HCT116 (cell line): ENCODE data around the gene PPP2R5C. TPM values are rescaled to one million over a fixed set of nuclear protein-coding genes. Genes with fewer than 3 reads are reported as not detected.

ENCODE experiments used
- ATAC-seq: fragments of 200-7000 bp; cut with Tn5 transposase; 2 replicates; pipeline ENCODE4 v1.9.1; 2020; ENCODE audit warnings: mild to moderate bottlenecking, moderate library complexity
- BruUV-seq: library from RNA; stranded (reverse); fragments of 400-500 nt; replicated peaks from 2 replicates; lab custom pipeline; 2021; lab: Mats Ljungman, UMichigan
- CTCF ChIA-PET: fragments of 300-600 bp; sonication (Branson Sonifier 250); formaldehyde crosslinking; loops from one replicate; lab custom pipeline; 2021; ENCODE audit warnings: antibody characterized with exemption; lab: Charles Lee
- POLR2A ChIA-PET: fragments of 300-600, 350-600 bp; sonication (Branson Sonifier 250); formaldehyde crosslinking; loops from one replicate; lab custom pipeline; 2021; ENCODE audit warnings: antibody characterized with exemption; lab: Charles Lee
- RAD21 ChIA-PET, 2 experiments: fragments of 300-600 bp; sonication (Branson Sonifier 250); formaldehyde crosslinking; loops; one replicate each; lab custom pipeline; 2023; ENCODE audit warnings: low total read pairs in 2 of 2; ENCODE audit not compliant: uncharacterized antibody in 2 of 2, unreplicated experiment in 2 of 2, low non-redundant PET in 1 of 2; lab: Charles Lee
- DNase-seq: peaks from one replicate; pipeline ENCODE4 v3.0.0-alpha.2; 2010; ENCODE audit warnings: low read depth, low spot score
- H2AFZ ChIP-seq: fragments of 200-600 bp; shearing (Covaris generic), sonication (generic); 2 replicates; pipeline ENCODE4 v1.6.1; 2017; ENCODE audit warnings: low read depth, mixed run types, mixed read lengths, antibody characterized with exemption, low read length; ENCODE audit not compliant: poor library complexity, severe bottlenecking
- H3K27ac ChIP-seq: 2 replicates; pipeline ENCODE4 v1.5.1; 2012; ENCODE audit warnings: low read depth, low read length
- H3K27me3 ChIP-seq: fragments of 200-600 bp; sonication (generic); 2 replicates; pipeline ENCODE4 v1.6.1; 2016; ENCODE audit warnings: mixed run types, low read length, mixed read lengths; ENCODE audit not compliant: insufficient read depth
- H3K36me3 ChIP-seq, 2 experiments: fragments of 200-500 bp in 1 of 2; fragments of 200-600 bp in 1 of 2; sonication (Bioruptor generic) in 1 of 2; sonication (generic) in 1 of 2; 2 replicates each; pipeline versions ENCODE4 v1.5.1 to v1.6.1; 2014 to 2016; ENCODE audit warnings: low read length in 2 of 2, inconsistent platforms in 1 of 2, mixed read lengths in 1 of 2, mixed run types in 1 of 2; ENCODE audit not compliant: insufficient read depth in 2 of 2, control insufficient read depth in 1 of 2
- H3K4me1 ChIP-seq, 2 experiments: fragments of 200-600 bp in 1 of 2; sonication (generic) in 1 of 2; 2 replicates each; pipeline versions ENCODE4 v1.5.1 to v1.6.1; 2012 to 2017; ENCODE audit warnings: low read length in 2 of 2, inconsistent platforms in 1 of 2, mild to moderate bottlenecking in 1 of 2, mixed read lengths in 1 of 2, mixed run types in 1 of 2, moderate library complexity in 1 of 2; ENCODE audit not compliant: insufficient read depth in 2 of 2, control insufficient read depth in 1 of 2
- H3K4me2 ChIP-seq: fragments of 200-600 bp; sonication (generic); 2 replicates; pipeline ENCODE4 v1.6.1; 2017; ENCODE audit warnings: mixed run types, low read length, mixed read lengths
- H3K4me3 ChIP-seq, 2 experiments: fragments of 200-600 bp in 1 of 2; sonication (generic) in 1 of 2; replicated peaks in 1 of 2; 2 replicates each; pipeline ENCODE4 v1.5.1; 2011 to 2016; ENCODE audit warnings: low read length in 2 of 2, control low read depth in 1 of 2, low read depth in 1 of 2, mild to moderate bottlenecking in 1 of 2, mixed read lengths in 1 of 2, mixed run types in 1 of 2
- H3K79me2 ChIP-seq: fragments of 200-600 bp; sonication (generic); 2 replicates; pipeline ENCODE4 v1.6.1; 2017; ENCODE audit warnings: mild to moderate bottlenecking, mixed run types, low read length, moderate library complexity, mixed read lengths; ENCODE audit not compliant: insufficient read depth
- H3K9ac ChIP-seq: fragments of 200-600 bp; sonication (generic); 2 replicates; pipeline ENCODE4 v1.6.1; 2016; ENCODE audit warnings: low read length, mixed read lengths
- H3K9me2 ChIP-seq: fragments of 200-600 bp; sonication (generic), shearing (Covaris generic); 2 replicates; pipeline ENCODE4 v1.6.1; 2017; ENCODE audit warnings: mixed run types, mild to moderate bottlenecking, moderate library complexity; ENCODE audit not compliant: insufficient read depth
- H3K9me3 ChIP-seq, 2 experiments: fragments of 200-500 bp in 1 of 2; fragments of 200-600 bp in 1 of 2; sonication (Bioruptor generic) in 1 of 2; sonication (generic) in 1 of 2; 2 replicates each; pipeline ENCODE4 v1.6.1; 2014 to 2017; ENCODE audit warnings: low read length in 2 of 2, mixed read lengths in 2 of 2, inconsistent platforms in 1 of 2, low read depth in 1 of 2, mild to moderate bottlenecking in 1 of 2, mixed run types in 1 of 2, moderate library complexity in 1 of 2; ENCODE audit not compliant: control insufficient read depth in 1 of 2, insufficient read depth in 1 of 2
- H4K20me1 ChIP-seq: fragments of 200-600 bp; sonication (generic), shearing (Covaris generic); 2 replicates; pipeline ENCODE4 v1.6.1; 2017; ENCODE audit warnings: mixed run types, mild to moderate bottlenecking, moderate library complexity; ENCODE audit not compliant: insufficient read depth
- EGR1 ChIP-seq: IDR thresholded peaks from 2 replicates; pipeline ENCODE4 v1.6.1; 2012; ENCODE audit warnings: low read depth
- ELF1 ChIP-seq: IDR thresholded peaks from 2 replicates; pipeline ENCODE4 v1.6.1; 2012; ENCODE audit warnings: low read depth, borderline replicate concordance
- EZH2 ChIP-seq: fragments of 200-600 bp; sonication (generic); IDR thresholded peaks from 2 replicates; pipeline ENCODE4 v1.6.1; 2017; ENCODE audit warnings: antibody characterized with exemption, mixed run types
- RAD21 ChIP-seq: IDR thresholded peaks from 2 replicates; pipeline ENCODE4 v1.6.1; 2012; ENCODE audit warnings: low read depth, mild to moderate bottlenecking
- SIN3A ChIP-seq: IDR thresholded peaks from 2 replicates; pipeline ENCODE4 v1.6.1; 2012; ENCODE audit warnings: low read depth
- TCF7L2 ChIP-seq: IDR thresholded peaks from 2 replicates; pipeline ENCODE4 v1.7.0; 2011; ENCODE audit warnings: borderline replicate concordance, inconsistent platforms; ENCODE audit not compliant: insufficient read depth, insufficient read length; ENCODE audit errors: extremely low read depth
- ZFX ChIP-seq: fragments of 450-650 bp; IDR thresholded peaks from 2 replicates; pipeline ENCODE4 v1.6.1; 2017
- ZNF274 ChIP-seq: fragments of 200-500 bp; sonication (Bioruptor generic); IDR thresholded peaks from 2 replicates; pipeline ENCODE4 v1.6.1; 2014; ENCODE audit warnings: mild to moderate bottlenecking, low read depth, low read length, inconsistent platforms
- intact Hi-C: fragments of 100-400 bp; cut with micrococcal nuclease; formaldehyde crosslinking; loops from 2 replicates; pipeline ENCODE4 v1.10.0; 2022
- total RNA-seq: library from RNA; stranded (reverse); gene quantifications from one replicate; pipeline ENCODE4 v1.2.1, GENCODE V29; 2021; ENCODE audit not compliant: unreplicated experiment
- TF ChIP-seq, protein P1 (sequence below): IDR thresholded peaks from 2 replicates; pipeline ENCODE4 v1.6.1; 2012

PPP2R5C gene
- total RNA-seq, 1 experiment from 2014 or later = 117 TPM

- no peaks in the 10 kb centered on the region for H3K79me2 ChIP-seq
- no peak for TF ChIP-seq EZH2
- TF ChIP-seq, protein P1, sequence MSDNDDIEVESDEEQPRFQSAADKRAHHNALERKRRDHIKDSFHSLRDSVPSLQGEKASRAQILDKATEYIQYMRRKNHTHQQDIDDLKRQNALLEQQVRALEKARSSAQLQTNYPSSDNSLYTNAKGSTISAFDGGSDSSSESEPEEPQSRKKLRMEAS = no peak
- TF ChIP-seq RAD21 = no peak
- no peak for TF ChIP-seq ELF1
- TF ChIP-seq EGR1 = no peak
- RAD21 ChIA-PET = no interaction called here
- intact Hi-C loops = no loop called here
- POLR2A ChIA-PET = interaction anchor here (0.7 kb wide), 1 partner anchor 14 kb away, joined by 3 read pairs; no protein-coding TSS in a partner anchor
- BruUV-seq = no TSS peak
- H3K9me3 ChIP-seq = no peaks in the 10 kb centered on the region
- no peak overlapping the region for H3K9ac ChIP-seq
- DNase-seq = no peak
- no peak overlapping the region for H2AFZ ChIP-seq
- no peaks in the 10 kb centered on the region for H3K9me2 ChIP-seq
- H3K4me2 ChIP-seq = no peak overlapping the region
- H3K27ac ChIP-seq = no peak overlapping the region
- no peaks in the 10 kb centered on the region; the same call in 1 of the 2 replicates for H4K20me1 ChIP-seq
- peaks cover 17 to 27% of the 10 kb centered on the region in 2 experiments; a peak in 3 of 4 replicates for H3K36me3 ChIP-seq
- no peak for ATAC-seq
- H3K27me3 ChIP-seq = no peaks in the 10 kb centered on the region
- CTCF ChIA-PET = no interaction called here
- no peak overlapping the region for H3K4me3 ChIP-seq
- H3K4me1 ChIP-seq = no peaks in the 10 kb centered on the region
Observed at GRCh38 chr14:101899263-101899662, 137.8 kb downstream of the PPP2R5C start.

DNA sequence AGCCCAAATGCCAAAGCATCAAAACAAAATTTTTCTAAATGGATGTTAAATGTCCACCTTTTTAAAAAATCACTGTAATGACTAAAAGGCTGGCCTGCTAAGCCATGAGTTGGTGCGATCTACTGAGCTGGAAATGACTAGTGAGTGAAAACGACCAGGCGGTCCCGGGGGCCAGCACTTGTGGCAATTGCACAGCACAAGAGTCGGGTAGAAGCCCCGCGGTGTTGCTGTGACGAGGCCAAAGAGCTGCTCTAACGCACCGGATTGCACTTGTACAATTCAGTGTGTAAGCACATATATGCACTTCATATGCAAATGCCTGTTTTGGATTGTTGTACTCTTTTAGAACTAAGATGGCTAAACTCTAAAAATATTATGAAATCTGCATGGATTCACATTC, 138.7 kb downstream of the PPP2R5C start:
- CTCF ChIA-PET = no interaction called here
- no TSS peak for BruUV-seq
- H3K79me2 ChIP-seq = no peaks in the 10 kb centered on the region

More for the DNA sequence above, 138.7 kb downstream of the PPP2R5C start:
- Histone ChIP-seq H3K9ac (no peak overlapping the region), H3K27me3 (no peaks in the 10 kb centered on the region), H3K36me3 (peaks cover 13 to 30% of the 10 kb centered on the region in 2 experiments; a peak in 2 of 4 replicates), H4K20me1 (no peaks in the 10 kb centered on the region; the same call in 1 of the 2 replicates), H3K4me2 (no peak overlapping the region), H3K4me1 (no peaks in the 10 kb centered on the region), H3K27ac (no peak overlapping the region), H3K4me3 (no peak overlapping the region), H3K9me2 (no peaks in the 10 kb centered on the region), H3K9me3 (no peaks in the 10 kb centered on the region), H2AFZ (no peak overlapping the region)
- DNase-seq (no peak), ATAC-seq (no peak)
- POLR2A ChIA-PET = no interaction called here
- intact Hi-C loops = no loop called here
- RAD21 ChIA-PET = no interaction called here
- TF ChIP-seq EZH2 (no peak), EGR1 (no peak), SIN3A (no peak), TCF7L2 (no peak), ZFX (no peak), ZNF274 (no peak), ELF1 (no peak)
